ENCODE measurements around the gene VPS35. TPM values are rescaled to one million over a fixed set of nuclear protein-coding genes. Genes with fewer than 3 reads are reported as not detected.

VPS35 gene
- total RNA-seq, 1 donor = 193 TPM

DNA sequence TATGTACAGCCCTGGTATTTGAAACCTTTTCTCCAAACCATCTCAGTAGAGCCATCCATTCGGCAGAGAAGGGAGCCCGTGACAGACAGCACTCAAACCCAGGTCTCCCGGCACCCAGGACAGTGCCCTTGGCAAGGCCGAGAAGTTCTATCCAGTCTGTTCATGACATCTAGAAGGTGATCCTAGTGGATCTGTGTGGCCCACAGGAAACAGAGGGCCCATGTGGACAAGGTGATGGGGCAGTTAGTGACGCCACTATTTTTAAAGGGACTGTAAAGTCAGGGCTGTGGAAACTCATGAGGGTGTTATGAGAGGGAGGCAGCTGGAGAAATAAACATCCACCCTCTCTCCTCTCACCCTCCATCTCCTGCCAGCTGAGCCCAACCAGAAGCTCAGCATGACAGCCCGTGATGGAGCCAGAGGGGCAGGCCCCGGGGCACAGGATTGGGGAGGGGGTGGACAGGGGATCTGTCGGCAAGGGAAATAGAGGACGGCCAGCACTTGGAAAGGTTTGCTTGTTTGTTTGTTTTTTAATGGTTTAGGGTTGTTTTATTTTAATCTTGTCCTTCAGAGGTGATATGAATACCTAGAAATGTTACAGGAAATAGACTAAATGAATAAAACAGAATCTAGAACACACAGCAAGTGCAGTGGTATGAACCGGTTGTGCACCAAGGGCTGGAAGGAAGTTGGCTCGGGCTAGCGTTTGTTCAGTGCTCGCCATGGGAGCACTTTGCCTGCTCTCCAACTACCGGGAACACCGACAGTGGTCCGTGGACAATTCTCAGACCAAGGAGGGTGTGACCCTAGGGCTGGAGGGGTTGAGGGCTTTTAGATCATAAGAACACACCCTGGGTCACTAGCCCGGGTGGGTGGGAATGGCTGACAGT is 42.1 kb upstream of the VPS35 start:
- H3K4me3 ChIP-seq (ENCODE audit: low read depth, low read length) = no peak overlapping the region
- DNase-seq (ENCODE audit: low read depth) = no peak
- TF ChIP-seq, protein P1, sequence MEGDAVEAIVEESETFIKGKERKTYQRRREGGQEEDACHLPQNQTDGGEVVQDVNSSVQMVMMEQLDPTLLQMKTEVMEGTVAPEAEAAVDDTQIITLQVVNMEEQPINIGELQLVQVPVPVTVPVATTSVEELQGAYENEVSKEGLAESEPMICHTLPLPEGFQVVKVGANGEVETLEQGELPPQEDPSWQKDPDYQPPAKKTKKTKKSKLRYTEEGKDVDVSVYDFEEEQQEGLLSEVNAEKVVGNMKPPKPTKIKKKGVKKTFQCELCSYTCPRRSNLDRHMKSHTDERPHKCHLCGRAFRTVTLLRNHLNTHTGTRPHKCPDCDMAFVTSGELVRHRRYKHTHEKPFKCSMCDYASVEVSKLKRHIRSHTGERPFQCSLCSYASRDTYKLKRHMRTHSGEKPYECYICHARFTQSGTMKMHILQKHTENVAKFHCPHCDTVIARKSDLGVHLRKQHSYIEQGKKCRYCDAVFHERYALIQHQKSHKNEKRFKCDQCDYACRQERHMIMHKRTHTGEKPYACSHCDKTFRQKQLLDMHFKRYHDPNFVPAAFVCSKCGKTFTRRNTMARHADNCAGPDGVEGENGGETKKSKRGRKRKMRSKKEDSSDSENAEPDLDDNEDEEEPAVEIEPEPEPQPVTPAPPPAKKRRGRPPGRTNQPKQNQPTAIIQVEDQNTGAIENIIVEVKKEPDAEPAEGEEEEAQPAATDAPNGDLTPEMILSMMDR (IDR thresholded peaks at IDR 0.05; ENCODE audit: insufficient read depth, low read depth, low read length) = no peak

DNA sequence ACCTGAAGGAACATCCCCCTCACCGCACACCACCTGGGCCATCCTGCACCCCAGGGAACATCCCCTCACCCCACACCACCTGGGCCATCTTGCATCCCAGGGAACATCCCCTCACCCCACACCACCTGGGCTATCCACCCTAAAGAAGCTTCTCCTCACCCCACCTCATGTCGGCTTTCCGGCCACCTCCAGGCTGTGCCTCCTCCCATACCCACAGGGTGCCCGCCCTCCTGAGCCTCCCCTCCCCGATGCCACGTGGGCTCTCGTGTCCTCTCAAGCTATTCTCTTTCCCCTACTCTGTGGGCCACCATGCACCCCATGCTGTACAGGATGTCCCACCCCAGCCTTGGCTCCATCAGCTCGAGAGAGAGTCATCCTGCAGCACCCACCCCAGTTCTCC is 41.1 kb upstream of the VPS35 start:
- TF ChIP-seq, protein P1 (IDR thresholded peaks at IDR 0.05; ENCODE audit: insufficient read depth, low read depth, low read length) = no peak
- no peak for DNase-seq (ENCODE audit: low read depth)
- H3K4me3 ChIP-seq (ENCODE audit: low read depth, low read length) = no peak overlapping the region

DNA sequence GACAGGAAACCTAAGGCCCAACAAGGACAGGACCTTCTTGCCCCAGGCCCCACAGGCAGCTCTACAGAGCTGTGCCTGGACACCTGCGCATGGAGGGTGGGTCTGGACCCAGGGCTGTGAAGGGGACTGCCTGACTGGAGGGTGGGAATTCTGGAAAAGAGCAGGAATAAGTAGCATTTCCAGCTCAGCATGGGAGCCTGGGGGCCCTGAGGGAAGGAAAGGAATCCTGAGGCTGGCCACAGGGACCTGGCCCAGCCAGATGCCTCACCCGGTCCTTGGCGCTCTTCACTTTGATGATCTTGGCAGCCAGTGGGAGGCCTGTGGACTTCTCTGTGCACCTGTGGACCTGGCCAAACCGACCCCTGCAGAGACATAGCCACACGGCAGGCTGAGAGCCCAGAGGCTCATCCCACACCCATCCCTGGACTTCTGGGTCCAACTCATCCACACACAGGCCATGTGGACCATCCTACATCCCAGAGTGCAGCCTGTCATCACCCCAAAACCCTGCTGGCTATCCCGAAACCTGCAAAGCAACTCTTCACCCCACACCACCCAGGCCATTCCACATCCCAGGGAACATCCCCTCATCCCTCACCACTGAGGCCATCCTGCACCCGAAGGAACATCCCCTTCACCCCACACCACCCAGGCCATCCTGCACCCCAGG is 40.5 kb upstream of the VPS35 start:
- no peak for DNase-seq (ENCODE audit: low read depth)
- H3K4me3 ChIP-seq (ENCODE audit: low read depth, low read length) = no peak overlapping the region
- TF ChIP-seq, protein P1 (IDR thresholded peaks at IDR 0.05; ENCODE audit: insufficient read depth, low read depth, low read length) = no peak

DNA sequence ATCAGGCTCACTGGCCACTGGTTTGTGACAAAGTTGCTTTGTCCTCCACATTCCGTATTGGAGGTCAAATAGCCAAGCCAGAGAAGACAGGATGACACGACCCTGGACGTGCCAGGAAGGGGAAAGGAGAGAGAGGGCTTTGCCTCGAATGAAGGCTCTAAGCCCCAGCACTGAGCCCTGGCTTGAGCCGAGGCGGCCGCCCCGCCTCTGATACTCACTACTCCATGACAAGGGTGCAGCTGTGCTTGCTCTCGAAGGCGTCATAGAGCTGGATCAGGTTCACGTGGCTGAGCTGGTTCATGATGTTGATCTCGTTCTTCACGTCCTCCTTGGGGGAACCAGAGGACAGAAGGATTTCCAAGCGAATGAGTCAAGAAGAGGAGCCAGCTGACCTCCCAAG is 39.8 kb upstream of the VPS35 start:
- no peak overlapping the region for H3K4me3 ChIP-seq (ENCODE audit: low read depth, low read length)
- TF ChIP-seq, protein P1 (IDR thresholded peaks at IDR 0.05; ENCODE audit: insufficient read depth, low read depth, low read length) = no peak
- DNase-seq (ENCODE audit: low read depth) = no peak

DNA sequence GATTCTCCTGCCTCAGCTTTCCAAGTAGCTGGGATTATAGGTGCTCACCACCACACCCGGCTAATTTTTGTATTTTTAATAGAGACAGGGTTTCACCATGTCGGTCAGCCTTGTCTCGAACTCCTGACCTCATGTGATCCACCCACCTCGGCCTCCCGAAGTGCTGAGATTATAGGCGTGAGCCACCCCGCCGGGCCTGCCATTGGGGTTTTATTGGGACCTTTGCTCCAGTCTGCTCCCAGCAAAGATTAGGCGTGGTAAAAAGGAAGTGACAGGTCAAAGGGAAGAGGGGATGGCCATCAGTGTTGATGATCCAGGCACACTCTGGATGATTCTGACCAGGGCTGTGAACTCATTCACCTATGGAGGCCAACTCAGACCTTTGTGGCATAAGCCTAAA is 38.7 kb upstream of the VPS35 start:
- TF ChIP-seq, protein P1 (IDR thresholded peaks at IDR 0.05; ENCODE audit: insufficient read depth, low read depth, low read length) = no peak
- no peak overlapping the region for H3K4me3 ChIP-seq (ENCODE audit: low read depth, low read length)
- no peak for DNase-seq (ENCODE audit: low read depth)

DNA sequence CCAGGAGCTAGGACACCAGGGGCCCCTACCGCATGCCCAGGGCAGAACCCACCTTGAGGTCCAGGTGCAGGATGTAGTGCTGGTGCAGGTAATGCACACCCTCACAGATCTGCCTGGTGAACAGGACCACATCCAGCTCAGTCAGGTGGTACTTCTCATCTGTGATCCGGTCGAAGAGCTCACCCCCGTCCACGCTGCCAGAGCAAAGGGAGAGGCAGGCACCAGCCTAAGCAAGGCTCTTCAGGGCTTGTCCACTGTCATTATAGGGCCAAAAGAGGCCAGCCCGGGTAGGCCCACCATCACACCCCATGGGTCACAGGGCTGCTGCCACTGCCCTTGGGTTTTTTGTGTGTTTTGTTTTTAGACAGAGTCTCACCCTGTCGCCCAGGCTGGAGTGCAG is 38.2 kb upstream of the VPS35 start:
- H3K4me3 ChIP-seq (ENCODE audit: low read depth, low read length) = no peak overlapping the region
- DNase-seq (ENCODE audit: low read depth) = no peak
- TF ChIP-seq, protein P1 (IDR thresholded peaks at IDR 0.05; ENCODE audit: insufficient read depth, low read depth, low read length) = no peak
